ENCODE measurements around the gene CUBN.
A peak's percentile ranks its signal among the peaks of the same experiment; 100 is the strongest.

Gene CUBN

GRCh38 chr10:16984242-16984641, 145.4 kb downstream of the CUBN start:
- DNase-seq: no peak

- no peak for DNase-seq
Measured at GRCh38 chr10:16976803-16977202, 152.8 kb downstream of the CUBN start.

GRCh38 chr10:16975188-16975587, 154.4 kb downstream of the CUBN start:
- DNase-seq: no peak

- DNase-seq: no peak
Measured at GRCh38 chr10:16968416-16969041, 161.1 kb downstream of the CUBN start.

- no peak for DNase-seq
Measured at GRCh38 chr10:16967866-16968415, 161.7 kb downstream of the CUBN start.

GRCh38 chr10:16966991-16967865, 162.4 kb downstream of the CUBN start:
- DNase-seq: no peak

- no peak for DNase-seq
Measured at GRCh38 chr10:16965740-16966447, 163.7 kb downstream of the CUBN start.

GRCh38 chr10:16965344-16965616, 164.3 kb downstream of the CUBN start:
- DNase-seq: no peak

- DNase-seq: no peak
Measured at GRCh38 chr10:16964576-16965343, 164.9 kb downstream of the CUBN start.

GRCh38 chr10:16960551-16960950, 169.1 kb downstream of the CUBN start:
- DNase-seq: no peak

- DNase-seq: no peak
Measured at GRCh38 chr10:16957038-16957437, 172.6 kb downstream of the CUBN start.

GRCh38 chr10:16954280-16955030, 175.2 kb downstream of the CUBN start:
- DNase-seq: no peak

GRCh38 chr10:16953270-16953669, 176.3 kb downstream of the CUBN start:
- DNase-seq: no peak

- DNase-seq: no peak
Measured at GRCh38 chr10:16952610-16953009, 177.0 kb downstream of the CUBN start.

- no peak for DNase-seq
Measured at GRCh38 chr10:16952080-16952479, 177.5 kb downstream of the CUBN start.

GRCh38 chr10:16950656-16951601, 178.7 kb downstream of the CUBN start:
- no peak for DNase-seq

- no peak for DNase-seq
Measured at GRCh38 chr10:16949816-16950215, 179.8 kb downstream of the CUBN start.

- DNase-seq: peak; percentile 69
Measured at GRCh38 chr10:16948361-16948760, 181.2 kb downstream of the CUBN start.

- no peak for DNase-seq
Measured at GRCh38 chr10:16947069-16947468, 182.5 kb downstream of the CUBN start.

GRCh38 chr10:16945593-16945992, 184.0 kb downstream of the CUBN start:
- DNase-seq: no peak

GRCh38 chr10:16944986-16945385, 184.6 kb downstream of the CUBN start:
- peak; percentile 16 for DNase-seq
